ENCODE results near the gene BIN2.

BIN2 gene

DNA sequence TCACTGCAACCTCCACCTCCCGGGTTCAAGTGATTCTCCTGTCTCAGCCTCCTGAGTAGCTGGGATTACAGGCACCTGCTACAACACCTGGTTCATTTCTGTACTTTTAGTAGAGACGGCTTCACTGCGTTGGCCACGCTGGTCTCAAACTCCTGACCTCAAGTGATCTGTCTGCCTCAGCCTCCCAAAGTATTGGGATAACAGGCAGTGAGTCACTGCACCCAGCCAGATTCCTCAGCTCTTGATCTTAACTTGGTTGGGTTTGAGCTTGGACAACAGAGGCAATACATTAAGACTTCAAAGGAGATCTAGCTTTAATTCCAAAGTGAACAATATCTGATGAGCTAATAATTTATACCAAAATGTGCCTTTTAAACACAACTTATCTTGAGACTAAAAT lies 79.7 kb downstream of the BIN2 start:
- Histone ChIP-seq H3K9me3 (ENCODE audit: control insufficient read depth, insufficient read depth, low read length) (no peaks in the 10 kb centered on the region), H3K4me1 (ENCODE audit: control insufficient read depth, insufficient read depth, low read length) (peaks cover 22% of the 10 kb centered on the region), H3K27me3 (ENCODE audit: control insufficient read depth, insufficient read depth, low read length) (no peaks in the 10 kb centered on the region), H3K9ac (ENCODE audit: low read depth, low read length) (no peak overlapping the region), H3K4me3 (ENCODE audit: low read depth, low read length) (no peak overlapping the region), H3K36me3 (ENCODE audit: control insufficient read depth, insufficient read depth, low read length) (peaks cover 21% of the 10 kb centered on the region)

GRCh38 chr12:51242876-51243275 lies 81.1 kb downstream of the BIN2 start:
- peaks cover 18% of the 10 kb centered on the region for H3K4me1 ChIP-seq (ENCODE audit: control insufficient read depth, insufficient read depth, low read length)
- no peaks in the 10 kb centered on the region for H3K9me3 ChIP-seq (ENCODE audit: control insufficient read depth, insufficient read depth, low read length)
- H3K36me3 ChIP-seq (ENCODE audit: control insufficient read depth, insufficient read depth, low read length): peaks cover 24% of the 10 kb centered on the region
- no peak overlapping the region for H3K9ac ChIP-seq (ENCODE audit: low read depth, low read length)
- H3K27me3 ChIP-seq (ENCODE audit: control insufficient read depth, insufficient read depth, low read length): no peaks in the 10 kb centered on the region
- no peak overlapping the region for H3K4me3 ChIP-seq (ENCODE audit: low read depth, low read length)

- H3K36me3 ChIP-seq (ENCODE audit: control insufficient read depth, insufficient read depth, low read length): peaks cover 24% of the 10 kb centered on the region
- peaks cover 12% of the 10 kb centered on the region for H3K4me1 ChIP-seq (ENCODE audit: control insufficient read depth, insufficient read depth, low read length)
- no peaks in the 10 kb centered on the region for H3K27me3 ChIP-seq (ENCODE audit: control insufficient read depth, insufficient read depth, low read length)
- H3K9me3 ChIP-seq (ENCODE audit: control insufficient read depth, insufficient read depth, low read length): no peaks in the 10 kb centered on the region
- no peak overlapping the region for H3K9ac ChIP-seq (ENCODE audit: low read depth, low read length)
- H3K4me3 ChIP-seq (ENCODE audit: low read depth, low read length): no peak overlapping the region
Observed at GRCh38 chr12:51242120-51242519, 81.9 kb downstream of the BIN2 start.

DNA sequence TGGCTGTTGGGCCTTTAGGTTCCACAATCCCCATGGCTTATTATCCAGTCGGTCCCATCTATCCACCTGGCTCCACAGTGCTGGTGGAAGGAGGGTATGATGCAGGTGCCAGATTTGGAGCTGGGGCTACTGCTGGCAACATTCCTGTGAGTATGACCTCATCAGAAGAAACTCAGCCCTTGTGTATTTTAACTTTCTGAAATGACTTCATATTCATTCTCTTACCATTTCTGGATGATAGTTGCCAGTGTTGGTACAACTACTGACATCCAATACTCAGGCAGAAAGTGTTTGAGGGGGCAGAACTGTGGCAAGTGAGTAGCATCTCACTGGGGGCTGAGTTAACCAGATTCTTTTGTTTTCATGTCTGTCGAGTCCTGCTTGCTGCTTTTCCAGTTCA lies 83.0 kb downstream of the BIN2 start:
- H3K9me3 ChIP-seq (ENCODE audit: control insufficient read depth, insufficient read depth, low read length): no peaks in the 10 kb centered on the region
- H3K4me1 ChIP-seq (ENCODE audit: control insufficient read depth, insufficient read depth, low read length): peaks cover 6% of the 10 kb centered on the region
- no peak overlapping the region for H3K4me3 ChIP-seq (ENCODE audit: low read depth, low read length)
- H3K27me3 ChIP-seq (ENCODE audit: control insufficient read depth, insufficient read depth, low read length): no peaks in the 10 kb centered on the region
- H3K36me3 ChIP-seq (ENCODE audit: control insufficient read depth, insufficient read depth, low read length): peaks cover 24% of the 10 kb centered on the region
- no peak overlapping the region for H3K9ac ChIP-seq (ENCODE audit: low read depth, low read length)

DNA sequence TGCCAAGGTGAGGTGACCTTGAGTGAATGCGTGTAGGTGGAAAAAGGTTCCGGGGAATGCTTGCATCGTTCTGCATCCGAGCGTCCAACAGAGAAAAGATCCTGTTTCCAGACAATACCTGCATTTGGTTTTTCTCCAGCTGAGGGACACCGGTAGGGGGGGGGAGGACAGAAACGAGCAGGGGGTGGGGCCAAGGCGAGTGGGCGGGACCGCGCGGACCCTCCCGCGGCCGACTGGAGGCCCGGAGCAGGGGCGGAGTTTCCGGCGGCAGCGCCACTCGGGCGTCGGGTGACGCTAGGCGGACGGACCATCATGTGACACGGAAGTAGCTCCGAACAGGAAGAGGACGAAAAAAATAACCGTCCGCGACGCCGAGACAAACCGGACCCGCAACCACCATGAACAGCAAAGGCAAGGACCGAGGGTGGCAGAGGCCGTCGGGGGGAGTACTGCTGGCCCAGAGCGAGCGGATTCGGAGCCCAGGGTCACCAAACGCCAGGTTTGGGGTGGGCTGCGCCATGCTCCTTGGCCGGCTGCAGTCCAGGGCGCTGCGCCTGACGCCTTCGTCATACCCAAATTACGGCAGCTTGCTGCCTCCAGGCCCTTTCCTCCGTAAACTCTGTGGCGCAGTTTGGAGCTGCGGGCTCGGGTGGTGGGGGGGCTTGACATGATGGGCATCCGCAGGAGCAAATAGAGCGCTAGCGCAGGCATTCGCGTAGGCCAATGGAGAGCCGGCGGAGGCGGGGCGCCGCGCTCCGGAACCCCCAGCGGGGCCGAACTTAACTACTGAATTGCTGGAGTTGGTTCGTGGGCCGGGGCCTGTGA lies 85.3 kb downstream of the BIN2 start, which contains the start of gene DAZAP2:
Gene DAZAP2, plus strand, starts transcription at position 317 of the 825 bp plus-strand sequence. Its CDS starts 82 bp downstream, at position 399.
- H3K36me3 ChIP-seq (ENCODE audit: control insufficient read depth, insufficient read depth, low read length): peaks cover 21% of the 10 kb centered on the region
- peak within 1 kb of the TSS; percentile 100 for H3K9ac ChIP-seq (ENCODE audit: low read depth, low read length)
- H3K4me3 ChIP-seq (ENCODE audit: low read depth, low read length): peak within 1 kb of the TSS; percentile 100
- no peaks in the 10 kb centered on the region for H3K27me3 ChIP-seq (ENCODE audit: control insufficient read depth, insufficient read depth, low read length)
- no peaks in the 10 kb centered on the region for H3K9me3 ChIP-seq (ENCODE audit: control insufficient read depth, insufficient read depth, low read length)
- H3K4me1 ChIP-seq (ENCODE audit: control insufficient read depth, insufficient read depth, low read length): peaks cover 4% of the 10 kb centered on the region

GRCh38 chr12:51238037-51238509 lies 85.9 kb downstream of the BIN2 start:
- no peaks in the 10 kb centered on the region for H3K27me3 ChIP-seq (ENCODE audit: control insufficient read depth, insufficient read depth, low read length)
- H3K4me3 ChIP-seq (ENCODE audit: low read depth, low read length): peak overlapping the region; percentile 100
- H3K9me3 ChIP-seq (ENCODE audit: control insufficient read depth, insufficient read depth, low read length): no peaks in the 10 kb centered on the region
- H3K9ac ChIP-seq (ENCODE audit: low read depth, low read length): peak overlapping the region; percentile 85
- H3K36me3 ChIP-seq (ENCODE audit: control insufficient read depth, insufficient read depth, low read length): peaks cover 21% of the 10 kb centered on the region
- peaks cover 4% of the 10 kb centered on the region for H3K4me1 ChIP-seq (ENCODE audit: control insufficient read depth, insufficient read depth, low read length)

GRCh38 chr12:51234530-51234929 lies 89.4 kb downstream of the BIN2 start:
- peaks cover 3% of the 10 kb centered on the region for H3K36me3 ChIP-seq (ENCODE audit: control insufficient read depth, insufficient read depth, low read length)
- H3K9ac ChIP-seq (ENCODE audit: low read depth, low read length): no peak overlapping the region
- H3K4me1 ChIP-seq (ENCODE audit: control insufficient read depth, insufficient read depth, low read length): no peaks in the 10 kb centered on the region
- H3K9me3 ChIP-seq (ENCODE audit: control insufficient read depth, insufficient read depth, low read length): no peaks in the 10 kb centered on the region
- H3K27me3 ChIP-seq (ENCODE audit: control insufficient read depth, insufficient read depth, low read length): no peaks in the 10 kb centered on the region
- H3K4me3 ChIP-seq (ENCODE audit: low read depth, low read length): no peak overlapping the region

DNA sequence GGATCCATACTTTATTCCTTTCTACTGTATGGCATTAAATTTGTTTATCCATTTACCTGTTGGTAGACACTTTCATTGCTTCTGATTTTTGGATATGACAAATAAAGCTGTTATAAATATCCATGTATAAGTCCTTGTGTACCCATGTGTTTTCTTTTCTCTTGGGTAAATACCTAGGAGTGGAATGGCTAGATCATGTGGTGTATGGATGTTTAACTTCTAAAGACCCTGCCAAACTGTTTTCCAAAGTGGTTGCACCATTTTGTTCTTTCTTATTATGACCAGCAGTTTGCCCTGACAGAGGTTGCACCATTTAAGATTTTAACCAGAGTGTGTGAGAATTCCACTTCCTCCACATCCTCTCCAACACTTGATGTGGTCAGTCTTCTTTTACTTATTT lies 91.3 kb downstream of the BIN2 start:
- Histone ChIP-seq H3K9me3 (ENCODE audit: control insufficient read depth, insufficient read depth, low read length) (no peaks in the 10 kb centered on the region), H3K27me3 (ENCODE audit: control insufficient read depth, insufficient read depth, low read length) (no peaks in the 10 kb centered on the region), H3K4me3 (ENCODE audit: low read depth, low read length) (no peak overlapping the region), H3K4me1 (ENCODE audit: control insufficient read depth, insufficient read depth, low read length) (no peaks in the 10 kb centered on the region), H3K36me3 (ENCODE audit: control insufficient read depth, insufficient read depth, low read length) (no peaks in the 10 kb centered on the region), H3K9ac (ENCODE audit: low read depth, low read length) (no peak overlapping the region)

Measured in iPS-15b (cell line).